HG03097 (cell line): ENCODE results near the gene AVEN.

Experiments
- ATAC-seq: cut with Tn5 transposase; IDR thresholded peaks from one replicate; pipeline ENCODE4 v1.9.1; 2021; ENCODE audit not compliant: unreplicated experiment, low FRiP score

Gene AVEN

DNA sequence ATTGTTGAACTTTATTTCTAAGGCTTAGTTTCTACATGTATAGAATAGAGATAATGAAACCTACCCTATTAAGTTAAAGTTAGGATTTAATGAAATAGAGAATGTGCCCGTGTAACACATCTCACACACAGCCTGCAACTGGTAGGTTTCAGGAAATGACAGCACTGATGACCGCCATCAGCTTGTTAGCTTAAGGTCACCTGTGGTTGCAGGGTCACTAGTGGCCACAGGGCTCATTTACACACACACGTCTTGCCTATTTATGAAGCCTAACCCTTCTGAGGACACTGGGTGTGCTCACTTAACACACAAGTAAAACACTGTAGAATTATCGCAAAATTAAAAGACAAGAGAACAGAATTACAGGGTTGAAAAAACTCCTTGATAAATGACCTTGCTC lies 50.6 kb downstream of the AVEN start:
- ATAC-seq = no peak

DNA sequence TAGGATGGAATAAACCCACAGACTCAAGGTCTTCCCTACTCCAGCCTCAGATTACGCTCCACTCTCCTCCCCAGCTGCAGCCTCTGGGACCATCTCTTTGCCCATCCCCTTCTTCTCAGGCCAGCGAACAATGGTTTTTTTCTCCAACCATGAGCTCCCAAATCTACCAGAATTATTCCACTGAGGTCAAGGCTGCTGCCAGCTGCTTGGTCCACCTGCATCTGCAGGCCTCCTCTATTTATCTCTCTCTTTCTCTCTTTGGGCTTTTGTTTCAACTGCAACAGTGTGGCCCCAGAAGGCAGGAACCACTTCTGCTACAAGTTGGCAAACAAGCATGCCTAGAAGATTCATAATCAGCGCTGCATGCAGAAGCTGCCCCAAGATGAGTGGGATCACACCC lies 51.6 kb downstream of the AVEN start:
- no peak for ATAC-seq

DNA sequence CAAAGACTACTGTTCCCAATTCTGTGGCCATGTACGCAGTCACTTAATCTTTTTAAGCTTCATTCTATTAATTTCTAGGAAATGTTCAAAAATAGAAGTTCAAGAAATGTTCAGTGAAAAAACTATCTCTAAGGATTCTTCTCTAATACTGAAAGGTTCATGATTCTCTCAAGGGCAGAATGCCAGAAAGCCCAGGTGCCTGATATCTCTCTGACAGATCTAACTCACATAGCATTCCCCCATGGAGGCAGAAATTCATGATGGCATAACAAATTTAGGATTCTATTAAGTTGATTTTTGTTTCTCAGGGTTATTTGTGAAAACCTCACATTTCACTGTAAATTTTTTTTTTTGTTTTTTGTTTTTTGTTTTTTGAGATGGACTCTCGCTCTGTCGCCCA lies 53.3 kb downstream of the AVEN start:
- ATAC-seq = no peak

DNA sequence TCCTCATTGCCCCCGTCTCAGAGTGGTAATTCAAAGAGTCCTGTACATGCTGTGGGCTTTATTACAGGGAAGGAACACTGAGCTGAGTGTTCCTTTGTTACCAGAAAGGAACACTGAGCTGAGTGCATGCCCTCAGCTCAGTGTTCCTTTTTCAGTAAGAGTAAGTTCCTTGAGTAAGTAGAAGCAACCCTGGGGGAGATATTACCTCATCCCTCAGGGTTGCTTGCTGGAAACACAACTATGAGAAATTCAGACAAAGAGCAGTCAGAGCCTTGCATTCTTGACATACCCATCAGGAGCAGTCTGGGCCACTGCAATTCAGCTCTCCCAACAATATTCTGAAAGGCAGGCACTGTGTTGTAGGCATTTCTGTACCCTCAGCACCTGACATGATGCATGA lies 53.7 kb downstream of the AVEN start:
- no peak for ATAC-seq

DNA sequence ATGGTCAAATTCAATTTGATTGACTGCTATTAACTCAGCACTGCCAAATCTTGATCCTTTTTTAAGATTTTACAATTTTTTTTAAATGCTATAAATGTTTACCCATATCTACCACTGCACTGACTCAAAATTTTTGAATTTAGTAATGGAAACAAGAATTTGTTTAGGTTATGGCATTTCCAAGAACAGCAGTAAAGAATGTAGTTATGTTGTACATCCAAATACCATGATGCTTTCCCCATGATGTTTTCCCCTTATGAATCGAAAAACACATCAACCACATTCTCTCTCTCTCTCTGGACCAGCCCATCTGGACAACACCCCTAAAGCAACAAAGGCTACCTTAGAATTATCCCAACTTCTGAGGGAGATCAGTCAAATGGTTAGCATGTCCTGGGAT lies 56.5 kb downstream of the AVEN start:
- no peak for ATAC-seq

DNA sequence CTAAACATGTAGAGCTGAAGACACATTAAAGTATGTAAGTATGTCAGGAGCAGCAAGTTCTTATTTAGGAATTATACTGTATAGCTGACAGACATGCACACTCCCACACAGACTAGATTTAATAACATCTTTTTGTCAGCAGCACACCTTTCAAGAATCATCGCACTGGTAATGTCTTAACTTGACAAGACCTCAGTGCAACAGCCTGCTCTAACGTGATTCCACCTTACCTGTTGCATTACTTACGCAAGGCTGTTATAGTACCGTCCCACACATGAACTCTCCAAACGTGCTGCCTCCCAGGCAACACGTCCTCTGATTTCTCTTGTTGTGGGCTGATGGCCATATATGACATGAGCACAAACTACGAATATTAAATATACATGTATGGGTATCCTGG lies 58.8 kb downstream of the AVEN start:
- ATAC-seq = no peak

DNA sequence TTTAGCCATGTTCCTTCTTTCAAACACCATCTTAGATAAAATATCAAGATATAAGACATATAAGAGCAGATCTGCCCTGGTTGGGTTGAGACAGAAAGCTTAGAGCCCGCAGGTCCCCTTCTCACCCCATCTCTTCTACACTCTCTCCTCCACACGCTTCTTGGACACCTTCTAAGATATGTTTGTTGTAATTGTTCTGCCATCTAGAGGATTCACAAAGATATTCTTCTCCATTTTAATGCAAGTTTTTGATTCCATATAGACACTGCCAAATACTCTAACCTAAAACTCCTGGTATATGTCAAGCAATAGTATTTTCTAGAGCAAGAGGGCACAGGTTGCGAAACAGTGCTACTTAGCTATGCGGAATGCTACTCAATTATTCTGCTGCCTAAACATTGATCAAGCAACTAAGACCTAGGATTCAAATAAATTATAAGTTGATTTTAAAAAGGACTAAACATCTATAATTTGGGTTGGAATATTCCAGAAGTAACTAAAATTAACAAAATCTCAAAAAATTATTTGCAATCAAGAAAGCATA lies 63.9 kb downstream of the AVEN start:
- no peak for ATAC-seq

DNA sequence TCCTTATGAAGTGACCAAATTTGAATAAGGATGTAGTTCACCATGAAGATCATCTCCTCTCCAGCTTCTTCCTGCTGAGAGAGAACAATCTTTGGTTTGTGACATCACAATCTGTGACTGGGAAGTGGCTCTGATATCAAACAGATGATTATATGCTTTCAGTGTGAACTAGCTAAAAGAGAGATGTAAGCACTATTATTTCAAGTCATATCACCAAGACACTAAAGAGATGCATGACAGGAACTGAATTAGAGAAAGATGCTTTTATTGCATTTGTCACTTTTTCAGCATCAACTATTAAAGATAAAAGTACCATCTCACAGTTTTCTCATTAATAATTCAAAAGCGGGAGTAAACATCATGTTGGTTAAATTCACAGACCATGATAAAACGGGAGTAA lies 67.2 kb downstream of the AVEN start:
- ATAC-seq = no peak

DNA sequence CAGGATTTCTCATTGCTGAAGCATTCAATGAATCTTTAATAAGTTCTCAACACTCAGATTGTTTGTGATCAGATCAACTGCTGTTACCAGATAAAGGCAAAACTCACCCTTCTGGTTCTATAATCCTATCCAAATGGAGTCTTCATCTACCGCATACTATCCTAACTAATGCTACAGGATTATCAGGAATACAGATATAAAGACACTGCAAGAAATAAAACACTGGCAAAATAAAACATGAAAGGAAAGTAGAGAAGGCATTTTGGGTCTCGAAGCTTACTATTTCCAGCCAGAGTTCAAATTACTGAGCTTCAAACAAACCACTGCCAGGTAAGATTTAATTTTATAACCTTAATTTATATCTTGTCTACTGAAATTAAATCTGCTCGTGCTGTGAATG lies 70.2 kb downstream of the AVEN start:
- ATAC-seq = no peak

DNA sequence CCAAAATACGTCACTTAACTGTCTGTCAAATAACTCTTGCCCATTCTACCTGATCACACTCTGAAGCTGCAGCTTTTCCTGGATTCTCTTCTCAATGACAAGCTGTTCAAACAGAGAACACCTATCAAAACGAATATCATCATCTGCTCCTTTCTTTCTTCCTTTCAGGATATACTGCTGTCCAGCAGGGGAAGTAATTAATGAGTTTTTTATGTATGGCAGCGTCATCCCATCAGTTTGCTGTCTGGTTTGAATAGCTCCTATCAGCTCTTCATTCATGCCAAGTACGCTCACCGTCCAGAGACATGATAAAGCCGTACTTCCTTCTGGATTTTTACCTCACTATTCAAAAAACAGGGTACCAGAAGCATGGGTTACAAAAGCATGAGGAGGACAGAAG lies 70.8 kb downstream of the AVEN start, which contains the start of gene CHRM5:
TSS of gene CHRM5 (plus strand) at position 274 of the 400 bp plus-strand sequence. CDS start 94,221 bp downstream, outside the sequence.
- no peak for ATAC-seq

DNA sequence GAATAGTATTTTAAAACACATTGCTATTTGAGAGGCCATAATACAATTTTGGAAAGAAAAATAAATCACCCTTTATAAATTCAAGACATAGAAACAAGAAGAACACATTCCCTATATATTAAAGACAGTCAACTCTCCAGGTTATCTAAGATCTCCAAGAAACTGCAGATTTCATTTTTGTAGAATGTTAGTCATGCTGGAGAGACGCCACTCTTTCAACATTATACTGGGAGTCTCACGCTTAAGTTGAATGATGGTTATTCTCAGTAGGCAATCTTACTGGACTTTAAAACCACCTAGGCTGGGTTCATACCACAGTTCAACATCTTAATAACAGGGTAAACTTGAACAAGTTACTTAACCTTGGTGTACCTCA lies 74.4 kb downstream of the AVEN start:
- ATAC-seq = no peak

DNA sequence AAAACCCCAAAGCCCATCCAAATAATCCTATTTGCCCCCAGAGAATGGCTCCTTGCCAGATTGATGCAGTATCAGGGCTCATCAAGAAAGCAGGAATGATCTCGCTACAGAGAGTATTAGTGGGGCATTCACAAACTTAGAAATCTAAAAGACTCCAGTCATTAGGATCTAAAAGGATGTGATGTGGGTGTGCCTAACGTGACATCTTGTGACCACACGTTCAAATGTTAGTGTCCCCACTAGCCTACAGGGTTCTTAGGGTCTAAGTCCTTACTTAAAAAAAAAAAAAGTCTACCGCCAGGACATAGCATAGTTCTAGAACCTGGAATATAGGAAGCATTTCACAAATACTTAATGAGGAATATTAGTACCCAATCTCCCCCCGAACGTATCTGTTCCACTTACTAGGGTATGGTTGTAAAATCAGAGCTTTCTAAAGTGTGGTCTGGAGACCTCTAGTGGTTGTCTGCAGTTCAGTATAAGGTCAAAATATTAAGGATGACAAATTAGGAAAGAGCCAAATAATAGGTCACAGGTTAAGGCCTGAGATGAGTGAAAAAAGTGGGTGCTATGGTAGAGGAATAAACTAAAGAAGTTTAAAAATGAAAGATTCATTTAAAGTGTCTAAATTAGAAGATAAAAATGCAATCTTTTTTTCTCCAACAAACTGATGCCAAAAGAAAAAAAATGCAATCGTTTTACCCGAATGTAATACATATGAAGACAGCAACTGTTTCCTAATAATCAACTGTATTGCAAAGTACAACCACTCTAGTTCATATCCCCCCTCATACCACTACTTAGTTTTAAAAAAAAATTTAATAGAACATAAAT lies 75.0 kb downstream of the AVEN start:
- ATAC-seq = no peak

DNA sequence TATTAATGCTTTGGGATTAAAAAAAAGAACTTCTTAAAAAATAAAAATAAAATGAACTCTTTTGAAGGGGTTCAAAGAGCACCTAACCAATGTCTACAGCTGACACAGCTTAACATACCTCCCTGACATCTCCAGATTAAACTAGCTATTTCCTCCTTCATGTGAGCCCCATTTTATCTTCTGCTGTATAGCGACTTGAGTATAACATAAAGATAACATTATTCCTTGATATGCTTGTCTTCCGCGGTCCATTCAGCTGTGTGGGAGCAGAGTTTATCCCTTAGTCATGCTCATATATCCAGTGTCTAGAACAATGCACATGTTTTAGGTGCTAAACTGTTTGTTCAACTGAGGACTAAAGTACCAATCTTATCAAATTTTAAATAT lies 78.5 kb downstream of the AVEN start:
- no peak for ATAC-seq

DNA sequence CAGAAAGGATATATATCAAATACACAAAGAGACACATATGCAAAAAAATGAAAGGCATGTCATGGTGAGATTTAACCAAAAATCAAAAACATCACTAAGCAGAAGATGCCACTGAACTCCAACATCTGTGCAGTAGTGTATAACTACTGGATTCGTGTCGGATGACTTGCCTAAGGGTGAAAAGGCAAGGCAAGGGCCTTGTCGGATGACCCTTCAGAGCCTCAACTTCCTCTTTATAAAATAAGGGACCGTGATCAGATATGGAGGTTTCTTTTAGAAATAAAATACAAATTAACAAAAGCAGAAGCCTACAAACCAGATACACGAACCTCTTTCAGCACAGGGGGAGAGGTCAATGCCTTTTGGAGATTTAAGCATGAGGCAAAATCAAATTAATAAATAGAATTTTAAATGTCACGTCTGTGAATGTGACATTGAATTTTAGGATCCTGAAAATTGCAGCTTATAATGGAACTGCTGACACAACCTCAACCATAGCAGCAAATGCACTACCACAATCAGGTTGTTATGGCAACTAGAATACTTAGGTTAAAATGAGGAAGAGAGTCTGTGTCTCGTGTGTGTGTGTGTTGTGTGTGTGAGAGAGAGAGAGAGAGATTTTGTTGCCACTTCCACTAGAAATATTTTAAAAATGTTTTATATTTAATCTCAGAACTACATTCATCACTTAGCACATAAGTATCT lies 79.0 kb downstream of the AVEN start:
- ATAC-seq = no peak

DNA sequence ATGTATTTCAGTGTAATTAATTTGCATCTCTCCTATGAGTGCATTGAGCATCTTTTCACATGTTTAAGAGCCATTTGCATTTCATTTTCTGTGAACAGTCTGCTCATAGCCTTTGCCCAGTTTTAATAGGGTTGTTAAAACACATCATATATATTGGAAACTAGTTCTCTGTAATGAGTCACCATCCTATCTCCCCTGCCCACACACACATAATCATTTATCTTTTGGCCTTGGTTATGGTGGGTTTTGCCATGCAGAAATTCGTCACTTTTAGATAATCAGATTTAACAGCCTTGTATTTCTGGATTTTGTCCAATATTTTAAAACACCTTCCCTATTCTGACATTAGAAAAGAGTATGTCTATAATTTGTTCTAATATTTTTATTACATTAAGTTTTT lies 82.6 kb downstream of the AVEN start:
- ATAC-seq = no peak

DNA sequence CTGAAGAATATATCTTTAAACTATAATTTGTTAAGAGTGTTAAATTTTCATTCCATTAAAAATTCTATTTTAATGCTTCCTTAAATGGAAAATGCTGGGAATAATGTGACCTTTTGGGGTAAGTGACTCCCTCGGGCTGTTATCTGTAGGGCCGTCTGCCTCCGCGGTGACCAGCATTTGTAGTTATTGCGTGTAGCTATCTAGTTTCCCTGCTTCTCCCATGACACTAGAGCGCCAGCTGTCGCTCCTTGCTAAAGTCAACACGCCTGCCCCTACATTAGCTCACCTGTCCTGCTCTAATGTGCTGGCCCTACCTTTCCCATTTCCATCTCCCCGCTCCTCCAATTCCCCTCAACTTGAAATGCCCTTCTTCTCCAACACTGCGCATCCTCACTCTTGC lies 83.1 kb downstream of the AVEN start:
- no peak for ATAC-seq

DNA sequence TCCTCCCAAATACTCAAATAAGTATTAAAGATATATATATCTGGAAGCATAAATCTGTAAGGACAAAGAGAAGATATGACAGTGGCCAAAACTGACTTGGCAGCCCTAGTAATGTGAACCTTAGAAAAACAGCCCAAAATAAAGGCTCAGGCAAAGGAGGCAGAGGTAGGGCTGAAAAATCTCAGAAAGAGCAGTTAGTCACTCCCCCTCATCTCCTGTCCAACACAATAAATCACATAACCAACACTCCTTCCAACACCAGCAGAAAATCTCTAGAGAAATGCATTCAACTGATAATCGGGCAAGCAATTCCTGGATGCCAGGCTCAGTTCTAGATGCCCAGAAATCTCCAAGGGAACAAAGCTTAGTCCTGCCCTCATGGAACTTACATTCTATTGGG lies 92.9 kb downstream of the AVEN start:
- ATAC-seq = no peak

DNA sequence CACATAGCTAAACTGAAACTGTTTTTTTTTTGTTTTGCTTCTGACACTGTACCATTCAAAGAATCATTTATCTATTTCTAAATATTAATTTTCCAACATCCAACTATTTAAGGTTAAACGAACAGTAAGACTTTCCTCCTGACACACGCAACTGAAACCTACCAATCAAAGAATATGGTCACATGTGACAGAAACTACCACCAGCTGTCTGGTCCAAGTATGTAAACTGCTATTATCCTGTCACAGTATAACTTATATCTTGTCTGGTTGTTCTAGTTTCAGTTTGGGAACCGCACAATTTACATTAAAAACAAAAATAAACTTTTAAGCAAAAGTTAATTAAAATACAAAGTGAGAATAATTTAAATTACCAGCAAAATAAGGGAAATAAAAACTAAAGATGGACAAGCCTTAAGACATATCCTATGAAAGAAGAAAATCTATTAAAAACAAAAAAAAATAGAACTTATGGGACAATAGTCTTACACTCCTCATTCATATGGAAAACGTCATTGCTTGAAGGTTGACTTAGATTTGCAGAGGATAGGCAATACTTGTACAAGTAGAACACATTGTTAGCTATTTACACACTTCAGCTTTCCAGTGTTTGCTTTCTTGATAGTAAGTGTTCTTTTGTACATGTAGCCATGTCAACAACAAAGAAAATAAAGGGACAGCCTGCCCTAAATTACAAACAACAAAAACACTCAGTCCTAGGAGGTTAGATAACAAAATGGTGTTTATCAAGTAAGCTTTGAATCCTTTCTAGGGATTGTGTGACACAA lies 97.5 kb downstream of the AVEN start:
- ATAC-seq = no peak

DNA sequence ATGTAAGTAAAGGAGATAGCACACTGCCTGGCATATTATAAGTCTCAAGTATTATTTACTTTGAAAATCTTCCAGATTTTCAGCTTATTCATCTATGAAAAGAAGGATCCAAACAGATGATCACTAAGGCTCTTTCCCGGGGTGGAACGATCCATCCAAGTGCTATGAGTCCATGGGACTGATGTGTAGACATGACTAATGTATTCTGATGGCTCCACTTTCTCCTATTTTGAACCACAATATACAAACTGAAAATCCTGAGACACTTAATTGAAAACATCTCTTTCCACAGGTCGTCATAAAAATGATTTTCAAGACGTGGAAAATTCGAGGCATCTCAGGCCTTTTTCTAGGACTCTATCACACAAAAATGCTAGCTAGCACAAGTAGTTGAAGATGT lies 104.1 kb downstream of the AVEN start:
- ATAC-seq = no peak

DNA sequence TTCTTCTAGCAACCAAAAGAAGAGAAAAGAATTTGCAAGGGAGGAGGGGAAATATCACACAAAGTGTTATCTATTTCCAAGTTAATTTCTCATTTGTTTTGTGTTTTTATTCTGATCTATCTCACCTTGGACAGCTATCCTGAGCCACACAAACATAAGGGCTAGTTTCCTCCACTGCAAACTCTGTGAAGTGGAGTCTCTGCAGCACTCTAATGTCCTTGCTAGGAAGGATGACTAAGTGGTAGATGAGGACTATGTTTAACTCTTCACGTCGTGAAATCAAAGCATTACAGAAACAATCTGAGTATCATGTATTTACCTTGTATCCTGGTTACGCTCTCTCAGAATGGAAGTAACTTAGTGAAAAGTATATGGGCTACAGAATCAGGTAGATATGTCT lies 104.6 kb downstream of the AVEN start:
- no peak for ATAC-seq

DNA sequence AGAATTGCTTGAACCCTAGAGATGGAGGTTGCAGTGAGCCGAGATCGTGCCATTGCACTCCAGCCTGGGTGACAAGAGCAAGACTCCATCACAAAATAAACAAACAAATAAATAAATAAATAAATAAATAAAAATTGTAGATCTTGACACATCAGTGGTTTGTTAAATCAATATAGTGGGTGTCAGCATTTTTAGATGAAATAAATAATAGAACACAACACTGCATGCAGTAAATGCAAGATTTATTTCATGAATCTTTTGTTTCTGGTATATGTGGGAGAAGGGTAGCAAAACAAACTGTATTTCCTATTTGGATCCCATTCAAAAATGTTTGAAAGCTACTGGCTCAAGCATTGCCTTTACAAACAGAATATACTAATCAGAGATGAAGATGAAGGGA lies 106.3 kb downstream of the AVEN start:
- no peak for ATAC-seq
